ENCODE data around the gene STAG1.

GRCh38 chr3:136712941-136713340 is 39.2 kb downstream of the STAG1 start:
- TF ChIP-seq POLR2A (IDR thresholded peaks at IDR 0.05) (no peak), CTCF (IDR thresholded peaks at IDR 0.05) (no peak)

Measured in body of pancreas (tissue), 4 donors.